WTC11 (cell line): ENCODE measurements around the gene PIANP. TPM values are rescaled to one million over a fixed set of nuclear protein-coding genes. Genes with fewer than 3 reads are reported as not detected.
A peak's percentile ranks its signal among the peaks of the same experiment; 100 is the strongest.

Experiments
- ATAC-seq: fragments of 200-7000 bp; cut with Tn5 transposase; 2 replicates; pipeline ENCODE4 v1.10.0; 2021; ENCODE audit warnings: mild to moderate bottlenecking, moderate library complexity
- CTCF ChIA-PET: fragments of 300-600 bp; sonication (Branson Sonifier 250); formaldehyde crosslinking; loops from one replicate; lab custom pipeline; 2021; ENCODE audit warnings: antibody characterized with exemption; lab: Charles Lee
- POLR2A ChIA-PET: fragments of 350-600 bp; sonication (Branson Sonifier 250); formaldehyde crosslinking; loops from one replicate; lab custom pipeline; 2021; ENCODE audit warnings: antibody characterized with exemption; lab: Charles Lee
- DNase-seq: peaks from one replicate; pipeline ENCODE4 v3.0.0; 2021; ENCODE audit warnings: low spot score
- H3K27ac Mint-ChIP-seq: 2 replicates; pipeline ENCODE4 v1.8.0; 2021; ENCODE audit warnings: mixed read lengths
- H3K27me3 Mint-ChIP-seq: 2 replicates; pipeline ENCODE4 v1.8.0; 2021; ENCODE audit warnings: low read depth, mild to moderate bottlenecking, moderate library complexity, mixed read lengths
- H3K36me3 Mint-ChIP-seq: 2 replicates; pipeline ENCODE4 v1.8.0; 2021; ENCODE audit warnings: mixed read lengths
- H3K4me1 Mint-ChIP-seq: 2 replicates; pipeline ENCODE4 v1.8.0; 2022; ENCODE audit warnings: mixed read lengths
- H3K4me3 Mint-ChIP-seq: 2 replicates; pipeline ENCODE4 v1.8.0; 2021; ENCODE audit warnings: mild to moderate bottlenecking, moderate library complexity, mixed read lengths
- H3K9me3 Mint-ChIP-seq: 2 replicates; pipeline ENCODE4 v1.8.0; 2021; ENCODE audit warnings: mixed read lengths
- ATF1 ChIP-seq: sonication (generic); formaldehyde crosslinking; IDR thresholded peaks from 2 replicates; pipeline ENCODE4 v1.8.1; 2023; ENCODE audit warnings: mild to moderate bottlenecking, moderate library complexity, missing genetic modification reagents
- CTCF ChIP-seq: fragments of 200-600 bp; IDR thresholded peaks from 2 replicates; pipeline ENCODE4 v1.8.0; 2022; ENCODE audit warnings: antibody characterized with exemption
- E2F1 ChIP-seq: sonication (generic); formaldehyde crosslinking; IDR thresholded peaks from 2 replicates; pipeline ENCODE4 v1.8.0; 2022; ENCODE audit warnings: mild to moderate bottlenecking, missing genetic modification reagents
- EMX1 ChIP-seq: fragments of 250-450 bp; sonication (Bioruptor Pico); IDR thresholded peaks from 2 replicates; pipeline ENCODE4 v1.8.0; 2021; ENCODE audit warnings: mild to moderate bottlenecking
- FOXP1 ChIP-seq: sonication (generic); formaldehyde crosslinking; IDR thresholded peaks from 2 replicates; pipeline ENCODE4 v1.8.0; 2022; ENCODE audit warnings: missing genetic modification reagents, mild to moderate bottlenecking, moderate library complexity, borderline replicate concordance
- FOXP4 ChIP-seq: sonication (generic); formaldehyde crosslinking; IDR thresholded peaks from 2 replicates; pipeline ENCODE4 v1.8.0; 2022; ENCODE audit warnings: mild to moderate bottlenecking, missing genetic modification reagents
- HMGXB4 ChIP-seq: sonication (generic); formaldehyde crosslinking; IDR thresholded peaks from 2 replicates; pipeline ENCODE4 v1.8.1; 2023; ENCODE audit warnings: mild to moderate bottlenecking, moderate library complexity, missing genetic modification reagents
- JUN ChIP-seq: sonication (generic); formaldehyde crosslinking; IDR thresholded peaks from 2 replicates; pipeline ENCODE4 v1.8.0; 2023; ENCODE audit warnings: mild to moderate bottlenecking, missing genetic modification reagents
- MXD4 ChIP-seq: fragments of 250-450 bp; sonication (Bioruptor Pico); IDR thresholded peaks from 2 replicates; pipeline ENCODE4 v1.8.0; 2021; ENCODE audit warnings: mild to moderate bottlenecking, moderate library complexity, borderline replicate concordance
- NR2C2 ChIP-seq: sonication (generic); formaldehyde crosslinking; IDR thresholded peaks from 2 replicates; pipeline ENCODE4 v1.8.0; 2022; ENCODE audit warnings: mild to moderate bottlenecking, missing genetic modification reagents
- PRRX2 ChIP-seq: fragments of 250-450 bp; sonication (Bioruptor Pico); IDR thresholded peaks from 2 replicates; pipeline ENCODE4 v1.8.0; 2021; ENCODE audit warnings: mild to moderate bottlenecking
- SMAD4 ChIP-seq: sonication (generic); formaldehyde crosslinking; IDR thresholded peaks from 2 replicates; pipeline ENCODE4 v1.8.0; 2022; ENCODE audit warnings: mild to moderate bottlenecking, missing genetic modification reagents
- ZNF138 ChIP-seq: sonication (generic); formaldehyde crosslinking; conservative IDR thresholded peaks from 2 replicates; pipeline ENCODE4 v1.8.1; 2022; ENCODE audit warnings: mild to moderate bottlenecking, moderate library complexity, missing genetic modification reagents
- ZNF317 ChIP-seq: sonication (generic); formaldehyde crosslinking; IDR thresholded peaks from 2 replicates; pipeline ENCODE4 v1.8.1; 2023; ENCODE audit warnings: low read depth, mild to moderate bottlenecking, moderate library complexity, missing genetic modification reagents, borderline replicate concordance
- ZNF425 ChIP-seq: fragments of 250-450 bp; sonication (Bioruptor Pico); conservative IDR thresholded peaks from 2 replicates; pipeline ENCODE4 v1.9.0; 2021; ENCODE audit warnings: mild to moderate bottlenecking
- total RNA-seq: library from RNA; stranded (reverse); gene quantifications from 3 replicates; pipeline ENCODE4 v1.2.3, GENCODE V29; 2021

Gene PIANP
- total RNA-seq, 1 experiment from 2014 or later, result 7.7 TPM

- Mint-ChIP-seq H3K9me3 (no peaks in the 10 kb centered on the region), H3K27me3 (peaks cover 64% of the 10 kb centered on the region), H3K27ac (no peak overlapping the region), H3K4me3 (peak overlapping the region; percentile 83), H3K4me1 (peaks cover 31% of the 10 kb centered on the region), H3K36me3 (no peaks in the 10 kb centered on the region)
- POLR2A ChIA-PET, result interaction anchor here (0.6 to 1.7 kb wide), 4 partner anchors 11 to 88 kb away, joined by 3 to 7 read pairs (median 4); partner anchors contain the start of gene ZNF384
- ATAC-seq, result peak; percentile 52
- DNase-seq, result peak; percentile 66
- TF ChIP-seq ZNF317 (CRISPR knock-in tag), result peak; percentile 25; the same call in 1 of the 2 replicates
- peak; percentile 74 for TF ChIP-seq HMGXB4
- TF ChIP-seq JUN, result no peak
- CTCF ChIA-PET, result interaction anchor here (0.6 to 3.1 kb wide), 10 partner anchors 9 to 261 kb away, joined by 3 to 49 read pairs (median 5); partner anchors contain the start of genes COPS7A, SPSB2 and ZNF384
These were observed 498 bp downstream of the PIANP start for GRCh38 chr12:6699989-6700645.

GRCh38 chr12:6699259-6699988 lies 1.2 kb downstream of the PIANP start:
- DNase-seq (no peak), ATAC-seq (no peak; the same call in 1 of the 2 replicates)
- Mint-ChIP-seq H3K4me1 (peaks cover 31% of the 10 kb centered on the region), H3K9me3 (no peaks in the 10 kb centered on the region), H3K27me3 (peaks cover 57% of the 10 kb centered on the region), H3K27ac (no peak overlapping the region), H3K36me3 (no peaks in the 10 kb centered on the region), H3K4me3 (peak overlapping the region; percentile 83)
- POLR2A ChIA-PET, result interaction anchor here (0.6 to 1.7 kb wide), 3 partner anchors 10 to 89 kb away, joined by 3 to 7 read pairs (median 4); partner anchors contain the start of gene ZNF384
- no peak for TF ChIP-seq CTCF
- no peak for TF ChIP-seq FOXP4 (CRISPR knock-in tag)
- TF ChIP-seq FOXP1, result no peak
- TF ChIP-seq E2F1 (CRISPR knock-in tag), result no peak
- TF ChIP-seq SMAD4, result no peak
- TF ChIP-seq ZNF138 (CRISPR knock-in tag), result no peak
- TF ChIP-seq MXD4 (CRISPR knock-in tag), result no peak
- TF ChIP-seq PRRX2 (CRISPR knock-in tag), result no peak
- no peak for TF ChIP-seq NR2C2 (CRISPR knock-in tag)
- TF ChIP-seq ZNF425 (CRISPR knock-in tag), result no peak
- no peak for TF ChIP-seq EMX1
- TF ChIP-seq ATF1, result no peak
- CTCF ChIA-PET, result interaction anchor here (0.6 to 3.1 kb wide), 11 partner anchors 8 to 173 kb away, joined by 4 to 49 read pairs (median 6); partner anchors contain the start of genes COPS7A, SPSB2 and ZNF384
